ENCODE data around the gene TIMM23.

The TIMM23 gene

GRCh38 chr10:46028584-46029460 is 56.5 kb downstream of the TIMM23 start:
- CTCF ChIA-PET: interaction anchor here (0.6 to 4.9 kb wide), 18 partner anchors 9 to 1029 kb away, joined by 3 to 56 read pairs (median 3); partner anchors contain the start of gene MSMB
- TF ChIP-seq CTCF (IDR thresholded peaks at IDR 0.05; ENCODE audit: control extremely low read depth, extremely low read depth, low read depth, missing control alignments): peak; percentile 59
- DNase-seq (ENCODE audit: extremely low spot score): peak; percentile 63
- POLR2A ChIA-PET: interaction anchor here (0.5 to 0.6 kb wide), 2 partner anchors 18 to 286 kb away, joined by 3 read pairs; no protein-coding TSS in a partner anchor

GRCh38 chr10:46029461-46030030 is 57.3 kb downstream of the TIMM23 start:
- TF ChIP-seq CTCF (IDR thresholded peaks at IDR 0.05; ENCODE audit: control extremely low read depth, extremely low read depth, low read depth, missing control alignments): no peak
- CTCF ChIA-PET: interaction anchor here (0.7 to 4.9 kb wide), 14 partner anchors 10 to 1030 kb away, joined by 3 to 56 read pairs (median 3); partner anchors contain the start of gene MSMB
- POLR2A ChIA-PET: no interaction called here
- no peak for DNase-seq (ENCODE audit: extremely low spot score)

- TF ChIP-seq CTCF (IDR thresholded peaks at IDR 0.05; ENCODE audit: control extremely low read depth, extremely low read depth, low read depth, missing control alignments): peak; percentile 89
- DNase-seq (ENCODE audit: extremely low spot score): peak; percentile 98
- ChIA-PET CTCF (interaction anchor here (0.9 to 4.9 kb wide), 8 partner anchors 12 to 1030 kb away, joined by 3 to 56 read pairs (median 3); partner anchors contain the start of gene MSMB), POLR2A (no interaction called here)
These were observed 58.0 kb downstream of the TIMM23 start, which contains the start of gene NCOA4 for GRCh38 chr10:46030091-46030937. Gene NCOA4 (minus strand): TSS chr10:46030623. CDS start chr10:46016680, 13,943 bp downstream.

- POLR2A ChIA-PET: no interaction called here
- DNase-seq (ENCODE audit: extremely low spot score): no peak
- no peak for TF ChIP-seq CTCF (IDR thresholded peaks at IDR 0.05; ENCODE audit: control extremely low read depth, extremely low read depth, low read depth, missing control alignments)
- CTCF ChIA-PET: interaction anchor here (1.4 to 1.6 kb wide), 4 partner anchors 8 to 796 kb away, joined by 3 to 7 read pairs (median 5); no protein-coding TSS in a partner anchor
These were observed 59.6 kb downstream of the TIMM23 start for GRCh38 chr10:46031648-46032532.

GRCh38 chr10:46033602-46034011 is 61.3 kb downstream of the TIMM23 start:
- TF ChIP-seq CTCF (IDR thresholded peaks at IDR 0.05; ENCODE audit: control extremely low read depth, extremely low read depth, low read depth, missing control alignments): no peak
- POLR2A ChIA-PET: no interaction called here
- DNase-seq (ENCODE audit: extremely low spot score): no peak
- CTCF ChIA-PET: interaction anchor here (1.2 kb wide), 1 partner anchor 10 kb away, joined by 4 read pairs; no protein-coding TSS in a partner anchor

Measured in GM10248 (cell line).